ENCODE data around the gene IGFBP6.
A peak's percentile ranks its signal among the peaks of the same experiment; 100 is the strongest.

The IGFBP6 gene

GRCh38 chr12:53070877-53071492 lies 26.5 kb upstream of the IGFBP6 start (continued):
- TF ChIP-seq ZNF391 (tag by site-specific recombination; IDR thresholded peaks at IDR 0.05; ENCODE audit: borderline replicate concordance, low read depth) (no peak), ZNF398 (tag by site-specific recombination; IDR thresholded peaks at IDR 0.05) (peak; percentile 93), ZFHX2 (tag by site-specific recombination; conservative IDR thresholded peaks at IDR 0.05) (peak; percentile 82), SP2 (tag by site-specific recombination; IDR thresholded peaks at IDR 0.05) (peak; percentile 29; the same call in 1 of the 2 replicates), SP7 (tag by site-specific recombination; IDR thresholded peaks at IDR 0.05) (peak; percentile 29; the same call in 1 of the 2 replicates), KLF1 (tag by site-specific recombination; IDR thresholded peaks at IDR 0.05) (peak; percentile 92), ZNF600 (tag by site-specific recombination; IDR thresholded peaks at IDR 0.05) (peak; percentile 30; the same call in 1 of the 2 replicates)

GRCh38 chr12:53071591-53072551 lies 25.6 kb upstream of the IGFBP6 start:
- POLR2A ChIA-PET, result interaction anchor here (0.6 to 1.0 kb wide), 2 partner anchors 9 to 115 kb away, joined by 3 read pairs; no protein-coding TSS in a partner anchor
- CTCF ChIA-PET, result interaction anchor here (0.6 to 11.5 kb wide), 4 partner anchors 10 to 29 kb away, joined by 3 to 264 read pairs (median 3); partner anchors contain the start of genes IGFBP6 and SOAT2
- TF ChIP-seq ZSCAN30 (tag by site-specific recombination; IDR thresholded peaks at IDR 0.05) (no peak), ZIC2 (tag by site-specific recombination; IDR thresholded peaks at IDR 0.05) (peak; percentile 83), GLIS1 (tag by site-specific recombination; IDR thresholded peaks at IDR 0.05) (peak; percentile 78), ZNF76 (tag by site-specific recombination; IDR thresholded peaks at IDR 0.05; ENCODE audit: borderline replicate concordance, low read depth) (no peak), ZNF248 (tag by site-specific recombination; IDR thresholded peaks at IDR 0.05) (no peak), ZFP41 (tag by site-specific recombination; IDR thresholded peaks at IDR 0.05; ENCODE audit: borderline replicate concordance) (no peak), ZNF202 (tag by site-specific recombination; IDR thresholded peaks at IDR 0.05; ENCODE audit: borderline replicate concordance) (no peak)
- TF ChIP-seq, protein P1, sequence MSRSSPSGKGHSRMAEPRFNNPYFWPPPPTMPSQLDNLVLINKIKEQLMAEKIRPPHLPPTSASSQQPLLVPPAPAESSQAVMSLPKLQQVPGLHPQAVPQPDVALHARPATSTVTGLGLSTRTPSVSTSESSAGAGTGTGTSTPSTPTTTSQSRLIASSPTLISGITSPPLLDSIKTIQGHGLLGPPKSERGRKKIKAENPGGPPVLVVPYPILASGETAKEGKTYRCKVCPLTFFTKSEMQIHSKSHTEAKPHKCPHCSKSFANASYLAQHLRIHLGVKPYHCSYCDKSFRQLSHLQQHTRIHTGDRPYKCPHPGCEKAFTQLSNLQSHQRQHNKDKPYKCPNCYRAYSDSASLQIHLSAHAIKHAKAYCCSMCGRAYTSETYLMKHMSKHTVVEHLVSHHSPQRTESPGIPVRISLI (tag by site-specific recombination; IDR thresholded peaks at IDR 0.05), result 0 out of 2 replicates have a peak, but pooled peaks have one; percentile 35
- H3K36me3 ChIP-seq (ENCODE audit: control insufficient read depth in 2 of 2, insufficient read depth in 1 of 2, low read length in 2 of 2), result peaks cover 0 to 58% of the 10 kb centered on the region in 2 experiments; a peak in 2 of 3 replicates
- H3K4me1 ChIP-seq (ENCODE audit: control insufficient read depth, insufficient read depth, low read length), result 0 out of 2 replicates have a peak, but pooled peaks cover 2% of the 10 kb centered on the region
- no peak overlapping the region for H3K27ac ChIP-seq (ENCODE audit: extremely low read depth, low read depth, low read length)
- H3K4me3 ChIP-seq (ENCODE audit: low read depth, low read length), result no peak overlapping the region
- H3K9me3 ChIP-seq (ENCODE audit: control insufficient read depth, insufficient read depth, low read depth, low read length), result no peaks in the 10 kb centered on the region

DNA sequence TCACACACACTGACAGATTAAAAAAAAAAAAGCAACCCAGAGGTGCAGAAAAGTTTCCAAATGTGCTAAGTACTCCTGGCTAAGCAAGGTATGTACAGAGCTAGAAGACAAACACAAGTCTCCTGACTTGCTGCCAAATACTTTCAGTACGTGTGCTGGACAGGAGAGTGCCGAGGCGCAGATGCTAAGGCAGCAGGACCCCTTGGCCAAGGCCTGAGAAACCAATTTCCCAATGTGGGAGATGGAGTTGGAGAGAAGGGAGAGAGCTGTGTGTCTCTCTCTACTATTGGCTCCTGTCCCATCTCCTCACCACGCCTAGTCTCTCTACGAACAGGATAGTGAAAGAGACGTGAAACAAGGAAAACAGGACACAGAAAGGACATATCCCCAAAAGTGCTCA lies 23.6 kb upstream of the IGFBP6 start:
- ChIA-PET CTCF (interaction anchor here (1.2 kb wide), 1 partner anchor 8 kb away, joined by 8 read pairs; no protein-coding TSS in a partner anchor), POLR2A (interaction anchor here (0.7 to 1.0 kb wide), 2 partner anchors 25 to 1904 kb away, joined by 3 to 8 read pairs; no protein-coding TSS in a partner anchor)
- Histone ChIP-seq H3K4me3 (ENCODE audit: low read depth, low read length) (no peak overlapping the region), H3K36me3 (ENCODE audit: control insufficient read depth in 2 of 2, insufficient read depth in 1 of 2, low read length in 2 of 2) (peaks cover 0 to 55% of the 10 kb centered on the region in 2 experiments; a peak in 2 of 3 replicates), H3K9me3 (ENCODE audit: control insufficient read depth, insufficient read depth, low read depth, low read length) (no peaks in the 10 kb centered on the region), H3K4me1 (ENCODE audit: control insufficient read depth, insufficient read depth, low read length) (0 out of 2 replicates have a peak, but pooled peaks cover 2% of the 10 kb centered on the region), H3K27ac (ENCODE audit: extremely low read depth, low read depth, low read length) (no peak overlapping the region)
- TF ChIP-seq, protein P2, sequence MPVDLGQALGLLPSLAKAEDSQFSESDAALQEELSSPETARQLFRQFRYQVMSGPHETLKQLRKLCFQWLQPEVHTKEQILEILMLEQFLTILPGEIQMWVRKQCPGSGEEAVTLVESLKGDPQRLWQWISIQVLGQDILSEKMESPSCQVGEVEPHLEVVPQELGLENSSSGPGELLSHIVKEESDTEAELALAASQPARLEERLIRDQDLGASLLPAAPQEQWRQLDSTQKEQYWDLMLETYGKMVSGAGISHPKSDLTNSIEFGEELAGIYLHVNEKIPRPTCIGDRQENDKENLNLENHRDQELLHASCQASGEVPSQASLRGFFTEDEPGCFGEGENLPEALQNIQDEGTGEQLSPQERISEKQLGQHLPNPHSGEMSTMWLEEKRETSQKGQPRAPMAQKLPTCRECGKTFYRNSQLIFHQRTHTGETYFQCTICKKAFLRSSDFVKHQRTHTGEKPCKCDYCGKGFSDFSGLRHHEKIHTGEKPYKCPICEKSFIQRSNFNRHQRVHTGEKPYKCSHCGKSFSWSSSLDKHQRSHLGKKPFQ (tag by site-specific recombination; IDR thresholded peaks at IDR 0.05), result no peak
- TF ChIP-seq ZNF558 (tag by site-specific recombination; IDR thresholded peaks at IDR 0.05) (no peak), ZNF23 (tag by site-specific recombination; IDR thresholded peaks at IDR 0.05; ENCODE audit: borderline replicate concordance) (no peak), ZSCAN4 (tag by site-specific recombination; IDR thresholded peaks at IDR 0.05) (peak; percentile 74), ZNF311 (tag by site-specific recombination; IDR thresholded peaks at IDR 0.05; ENCODE audit: borderline replicate concordance) (no peak), ZNF549 (tag by site-specific recombination; IDR thresholded peaks at IDR 0.05) (no peak), ZNF354C (tag by site-specific recombination; IDR thresholded peaks at IDR 0.05; ENCODE audit: borderline replicate concordance, low read depth) (no peak), BCL6B (tag by site-specific recombination; IDR thresholded peaks at IDR 0.05) (no peak)

Data from HEK293 (cell line).